HG03175 (cell line): ENCODE data around the gene ICAM2.

Source experiments
- ATAC-seq: cut with Tn5 transposase; IDR thresholded peaks from one replicate; pipeline ENCODE4 v1.9.1; 2021; ENCODE audit warnings: mild to moderate bottlenecking, moderate library complexity; ENCODE audit not compliant: unreplicated experiment

Gene ICAM2

DNA sequence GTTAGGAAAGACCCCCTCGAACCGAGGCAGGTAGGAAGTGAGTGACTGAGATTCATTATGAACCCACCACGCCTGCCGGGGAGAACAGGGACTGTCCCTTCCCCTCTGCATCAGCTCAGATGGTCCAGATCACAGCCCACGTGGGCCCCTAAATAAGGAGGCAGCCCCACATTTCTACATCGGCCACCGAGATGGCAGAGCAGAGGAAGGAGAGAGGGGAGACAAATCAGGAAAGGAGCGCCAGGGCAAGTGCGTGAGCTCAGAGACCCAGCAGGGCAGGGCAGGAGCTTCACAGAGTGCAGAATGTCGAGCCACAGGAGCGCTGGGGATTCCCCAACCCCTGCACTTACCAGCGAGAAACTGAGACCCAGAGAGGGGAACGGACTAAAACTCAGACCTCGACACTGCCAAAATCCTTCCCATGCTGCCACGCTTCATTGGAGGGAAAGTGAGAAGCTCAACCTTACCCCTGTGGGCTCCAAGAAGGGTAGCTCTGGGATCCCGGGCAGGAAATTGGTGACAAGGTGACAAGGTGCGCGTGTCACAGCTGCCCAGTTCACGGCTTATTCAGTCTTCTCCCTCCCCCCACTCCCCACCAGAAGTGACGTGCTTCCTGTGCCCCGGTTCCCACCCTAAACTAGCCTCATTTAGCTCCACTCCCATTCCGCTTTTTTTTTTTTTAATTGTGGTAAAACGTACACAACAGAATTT lies at the start of gene ICAM2:
TSS of gene ICAM2 (minus strand) at position 578 of the 711 bp plus-strand sequence. CDS start 13,942 bp downstream, outside the sequence.
- ATAC-seq: peak; percentile 66

DNA sequence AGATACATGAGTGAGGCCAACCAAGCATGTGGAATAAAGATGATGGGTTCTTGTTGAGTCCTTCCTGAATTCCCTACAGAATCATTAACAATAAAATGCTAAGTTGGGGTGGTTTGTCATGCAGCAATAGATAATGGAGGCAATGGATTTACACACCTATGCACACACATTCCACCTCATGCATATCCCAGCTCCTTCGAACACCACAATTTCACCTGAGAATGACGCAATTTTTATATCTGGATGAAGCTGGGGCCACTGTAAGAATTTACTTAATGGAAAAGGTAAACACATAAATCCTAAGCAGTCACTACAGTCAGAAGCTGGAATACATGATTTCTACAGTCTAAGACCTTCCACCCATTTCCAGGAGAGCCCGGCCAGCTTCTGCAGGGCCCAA lies 49.8 kb upstream of the ICAM2 start:
- ATAC-seq: no peak

DNA sequence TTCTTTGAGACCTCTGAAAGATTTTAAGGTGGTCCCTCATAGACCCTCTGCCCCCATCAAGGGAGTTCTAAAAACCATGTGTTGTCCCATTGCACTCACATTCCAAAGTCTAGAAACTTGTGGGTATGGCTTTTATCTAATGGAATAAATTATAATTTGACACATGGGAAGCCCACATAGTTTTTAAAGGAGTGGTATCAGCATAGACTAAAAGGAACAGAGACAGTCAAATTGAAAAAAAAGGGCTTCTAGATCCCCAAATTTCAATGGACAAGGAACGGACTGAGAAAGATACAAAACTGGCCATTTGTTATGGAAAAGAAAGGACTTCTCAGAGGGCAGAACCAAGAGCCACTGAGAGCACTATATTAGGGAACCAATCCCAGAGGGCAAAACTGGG lies 48.7 kb upstream of the ICAM2 start:
- no peak for ATAC-seq

DNA sequence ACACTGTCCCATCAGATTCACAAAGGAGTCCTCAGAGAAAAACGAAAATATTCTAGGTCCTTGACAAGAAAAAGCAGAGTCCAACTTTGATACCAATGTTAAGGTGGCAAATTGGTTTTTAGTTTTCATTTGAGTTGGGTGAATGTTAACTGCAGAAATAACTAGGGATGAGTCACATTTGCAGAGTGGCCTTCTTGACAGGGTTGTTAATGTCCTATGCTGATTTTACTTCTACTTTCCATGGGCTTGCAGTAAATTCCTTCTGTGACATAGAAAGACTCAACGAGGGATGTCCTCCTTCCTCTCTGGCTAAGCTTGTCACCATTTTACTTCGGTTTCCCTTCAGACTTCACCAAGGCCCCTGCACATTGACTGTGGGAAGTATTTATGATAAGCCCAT lies 47.2 kb upstream of the ICAM2 start:
- ATAC-seq: no peak

DNA sequence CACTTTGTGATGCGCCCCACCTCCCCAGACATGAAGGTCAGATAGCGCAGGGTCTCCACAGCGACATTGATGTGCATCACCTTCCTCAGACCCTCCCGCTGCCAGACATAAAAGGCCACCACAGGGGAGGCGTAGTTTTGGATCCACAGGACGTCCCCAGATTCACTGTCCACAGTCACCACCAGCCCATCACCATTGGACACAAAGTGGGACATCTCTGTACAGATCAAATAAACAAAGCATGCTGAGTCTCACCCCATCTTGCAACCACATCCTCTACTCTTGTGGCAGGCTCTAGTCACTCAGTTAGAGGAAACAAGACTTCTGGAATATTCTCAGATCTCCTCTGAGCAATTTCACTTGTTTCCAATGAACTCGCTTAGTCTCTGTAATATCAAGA lies 46.3 kb upstream of the ICAM2 start:
- no peak for ATAC-seq

DNA sequence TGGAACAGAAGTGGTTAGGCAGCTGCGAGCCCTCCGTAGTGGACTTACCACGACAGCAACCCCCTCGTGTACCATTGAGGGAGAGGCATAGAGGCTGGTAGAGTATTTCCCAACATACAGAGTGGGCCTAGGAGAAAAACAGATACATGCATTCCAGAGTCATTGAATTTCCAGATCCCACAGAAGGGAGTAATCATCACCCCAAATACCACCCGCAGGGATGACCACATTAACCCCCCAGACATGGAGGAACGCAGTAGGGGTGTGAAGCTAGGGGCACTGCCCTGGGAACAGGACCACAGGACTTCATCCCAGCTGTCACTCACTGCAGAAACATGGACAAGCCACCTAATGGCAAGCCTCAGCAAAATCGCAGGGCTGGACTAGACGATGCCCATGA lies 44.7 kb upstream of the ICAM2 start:
- no peak for ATAC-seq

DNA sequence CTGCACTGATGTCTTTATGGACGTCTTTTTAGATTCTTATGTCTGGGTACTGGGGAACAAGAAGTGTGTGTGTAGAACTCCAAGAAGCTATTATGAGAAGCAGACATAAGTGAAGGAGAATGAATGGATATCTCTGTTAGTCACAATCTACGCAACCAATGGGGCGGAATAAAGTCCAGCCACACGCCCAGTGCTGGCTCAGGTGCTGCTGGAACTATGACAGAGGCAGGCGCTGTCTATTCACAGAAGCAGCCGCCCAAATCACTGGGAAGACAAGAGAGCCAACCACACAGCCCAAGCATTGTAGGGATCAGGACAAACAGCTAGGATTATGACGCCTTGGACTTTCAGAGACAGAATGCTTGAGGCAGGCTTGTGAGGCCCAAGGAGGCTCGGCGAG lies 43.9 kb upstream of the ICAM2 start:
- ATAC-seq: no peak

DNA sequence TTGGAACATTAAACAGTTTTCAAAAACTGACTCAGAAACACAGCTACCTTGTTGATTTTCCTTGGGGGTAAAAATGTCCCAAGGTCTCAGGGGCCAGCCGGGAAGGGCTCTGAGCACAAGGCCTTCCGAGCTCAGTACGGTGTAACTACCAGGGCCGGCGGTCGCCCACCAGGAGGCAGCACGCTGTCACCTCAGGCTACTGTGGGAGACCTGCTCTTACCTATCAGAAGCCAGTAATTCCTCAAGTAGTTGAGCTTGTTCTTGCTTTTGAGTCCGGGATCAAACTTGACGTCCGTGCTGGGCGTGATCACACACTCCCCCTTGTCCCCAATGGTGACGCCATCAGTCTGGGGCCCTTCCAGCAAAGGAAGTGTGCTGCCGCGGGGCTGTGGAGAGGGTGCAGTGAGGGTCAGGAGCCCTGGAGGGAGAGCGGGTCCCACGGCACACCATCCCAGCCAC lies 43.4 kb upstream of the ICAM2 start:
- ATAC-seq: no peak

DNA sequence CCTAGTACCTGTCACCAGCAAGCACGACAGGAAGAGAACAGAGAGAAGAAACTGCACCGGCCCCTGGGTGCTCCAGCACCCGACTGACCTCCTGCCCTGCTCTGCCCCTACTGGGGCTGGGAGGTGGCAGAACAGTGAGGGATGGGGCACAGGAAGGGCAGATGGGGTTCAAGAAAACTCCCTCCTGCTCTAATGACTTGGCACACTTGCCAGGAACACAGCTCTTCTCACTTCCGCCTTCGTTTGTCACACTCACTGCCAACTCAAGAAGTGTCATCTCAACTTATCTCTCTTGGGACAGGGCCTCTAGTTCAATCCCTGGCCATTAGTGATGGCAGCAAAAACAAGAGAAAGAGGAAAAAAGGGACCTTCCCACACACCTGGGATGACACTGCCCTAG lies 42.7 kb upstream of the ICAM2 start:
- ATAC-seq: no peak

DNA sequence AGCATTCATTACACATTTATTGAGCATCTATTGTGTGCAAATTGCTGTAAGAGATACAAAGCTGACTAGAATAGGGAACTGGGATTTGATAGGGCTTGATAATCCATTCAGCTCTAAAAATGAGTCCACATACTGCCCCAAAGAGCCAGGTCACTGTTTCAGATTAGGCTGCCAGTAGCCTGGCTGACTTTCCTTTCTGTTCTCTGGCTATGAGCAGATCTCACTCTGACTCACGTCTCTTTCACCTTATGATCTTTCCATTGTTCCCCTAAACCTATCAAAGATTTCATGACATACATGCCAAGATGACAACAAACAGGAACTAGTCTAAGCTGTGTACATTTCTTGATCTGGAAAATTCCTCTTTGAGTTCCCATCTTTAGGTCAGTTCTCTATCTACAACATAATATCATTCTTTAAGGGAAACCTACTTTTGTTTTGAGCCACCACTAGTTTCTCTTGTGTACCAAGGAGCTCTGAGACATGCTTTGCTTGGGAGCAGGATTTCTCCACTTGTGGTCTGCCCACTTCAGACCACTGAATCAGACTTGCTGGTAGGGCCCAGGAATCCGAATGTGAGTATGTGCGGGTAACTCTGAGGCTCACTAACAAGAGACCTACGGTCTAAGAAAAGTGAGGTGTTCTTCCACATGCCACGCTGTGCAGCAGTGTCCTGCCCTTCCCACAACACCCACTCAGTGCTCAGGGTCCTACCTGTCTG lies 40.9 kb upstream of the ICAM2 start:
- peak; percentile 53 for ATAC-seq

DNA sequence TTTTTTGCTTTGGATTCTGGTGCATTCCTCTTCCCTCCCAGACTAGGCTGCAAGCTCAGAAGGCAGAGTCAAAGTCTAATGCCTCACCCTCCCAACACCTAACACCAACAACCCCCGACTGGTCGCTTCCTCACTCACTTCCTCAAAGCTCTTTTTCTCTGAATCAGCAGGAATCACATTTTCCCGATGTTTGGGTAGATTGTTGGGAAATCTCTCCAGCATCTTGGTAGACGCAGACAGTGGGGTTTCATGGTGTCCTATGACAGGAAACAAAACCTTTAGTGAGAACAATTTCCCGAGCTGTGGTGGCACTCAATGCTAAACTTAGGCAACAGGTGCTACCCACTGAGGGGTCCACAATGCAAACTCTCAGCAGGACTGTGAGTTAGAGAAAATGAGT lies 39.9 kb upstream of the ICAM2 start:
- no peak for ATAC-seq

DNA sequence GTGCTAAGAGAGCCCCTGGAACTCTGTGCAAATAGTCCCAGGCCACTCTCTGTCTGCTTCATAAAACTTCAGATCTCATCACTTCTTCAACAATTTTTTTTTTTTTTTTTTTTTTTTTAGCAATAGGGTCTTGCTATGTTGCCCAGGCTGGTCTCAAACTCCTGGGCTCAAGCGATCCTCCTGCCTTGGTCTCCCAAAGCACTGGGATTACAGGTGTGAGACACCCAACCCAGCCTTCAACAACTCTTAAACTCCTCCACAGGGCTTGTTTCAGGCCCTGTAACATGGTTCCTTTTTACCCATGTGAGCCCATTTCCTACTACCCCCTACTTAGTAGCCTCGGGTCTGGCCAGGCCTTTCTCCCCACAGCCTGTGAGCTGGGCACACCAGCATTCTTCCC lies 39.3 kb upstream of the ICAM2 start:
- no peak for ATAC-seq

DNA sequence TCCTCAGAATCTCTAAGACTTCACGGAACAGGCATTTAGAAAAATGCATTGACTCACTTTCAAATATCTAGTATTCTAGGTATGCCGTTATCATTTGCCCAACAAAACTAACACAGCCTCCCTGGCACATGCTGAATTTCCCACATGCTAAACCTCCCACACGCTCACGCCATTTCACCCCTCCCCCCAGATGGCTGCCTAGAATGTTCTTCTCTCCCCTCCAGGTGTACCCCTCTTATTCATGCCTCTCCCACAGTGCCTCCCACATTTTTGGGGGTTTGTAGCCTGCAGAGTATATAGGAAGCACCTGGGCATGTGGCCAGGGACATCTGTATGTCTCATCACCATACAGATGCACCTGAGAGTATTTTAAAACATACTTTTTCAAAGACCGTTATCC lies 38.2 kb upstream of the ICAM2 start:
- ATAC-seq: no peak

DNA sequence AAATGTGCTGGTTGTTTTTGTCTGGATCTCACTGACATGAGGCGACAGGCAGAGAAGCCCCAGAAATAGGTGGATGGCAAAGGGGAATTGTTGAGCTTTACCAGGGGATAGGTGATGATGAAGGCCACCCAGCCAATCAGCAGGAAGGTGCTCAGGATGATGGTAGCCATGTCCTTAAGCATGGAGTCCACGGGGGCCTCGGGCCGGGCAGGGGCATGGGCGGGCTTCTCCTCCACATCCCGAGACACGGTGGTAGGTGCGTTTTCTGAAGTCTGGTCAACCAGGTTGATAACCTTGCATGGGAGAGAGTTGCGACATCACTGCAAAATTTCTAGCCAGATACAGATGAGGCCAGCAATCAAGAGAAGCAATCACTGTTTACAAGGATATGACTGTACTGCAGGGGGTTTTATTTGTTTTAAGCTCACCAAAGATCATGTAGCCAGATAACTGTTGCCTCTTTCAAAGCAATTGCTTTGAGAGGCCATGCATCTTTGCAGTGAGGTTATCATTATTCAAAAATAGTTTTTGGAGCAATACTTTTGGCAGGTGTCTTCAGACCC lies 37.3 kb upstream of the ICAM2 start:
- no peak for ATAC-seq

DNA sequence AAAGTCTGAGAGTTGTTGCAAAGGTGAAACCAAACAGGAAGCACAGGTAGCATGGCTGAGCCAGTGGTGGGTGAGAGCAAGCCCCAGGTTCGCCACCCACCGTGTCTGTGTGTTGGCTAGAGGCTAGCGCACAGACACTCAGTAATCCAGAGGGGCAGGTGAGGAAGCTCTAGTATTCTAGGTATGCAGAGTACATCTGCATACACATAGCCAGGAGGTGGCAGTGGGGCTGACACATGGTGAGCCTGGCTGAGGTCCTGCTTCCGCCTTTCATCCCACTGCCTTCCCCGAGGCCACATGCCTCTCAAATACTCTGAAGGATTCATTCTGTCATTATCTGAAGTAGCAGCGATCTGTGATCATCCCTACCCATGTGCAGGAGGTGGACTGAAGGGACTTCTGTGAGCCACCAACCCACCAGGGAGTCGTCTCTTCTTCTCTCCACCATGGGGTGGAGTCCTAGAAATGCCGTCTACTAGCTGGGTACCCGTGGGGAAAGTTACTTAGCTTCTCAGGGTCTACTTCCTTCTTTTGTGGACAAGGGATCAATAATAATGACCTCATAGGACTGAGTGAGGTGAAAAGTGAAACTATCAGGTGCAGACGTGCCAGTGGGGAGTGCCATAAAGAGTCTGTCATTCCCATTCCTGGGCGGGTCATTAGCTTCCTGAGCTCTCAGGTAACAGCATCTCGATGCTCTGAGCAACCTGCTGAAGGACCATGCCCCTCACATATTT lies 36.0 kb upstream of the ICAM2 start:
- peak; percentile 73 for ATAC-seq

DNA sequence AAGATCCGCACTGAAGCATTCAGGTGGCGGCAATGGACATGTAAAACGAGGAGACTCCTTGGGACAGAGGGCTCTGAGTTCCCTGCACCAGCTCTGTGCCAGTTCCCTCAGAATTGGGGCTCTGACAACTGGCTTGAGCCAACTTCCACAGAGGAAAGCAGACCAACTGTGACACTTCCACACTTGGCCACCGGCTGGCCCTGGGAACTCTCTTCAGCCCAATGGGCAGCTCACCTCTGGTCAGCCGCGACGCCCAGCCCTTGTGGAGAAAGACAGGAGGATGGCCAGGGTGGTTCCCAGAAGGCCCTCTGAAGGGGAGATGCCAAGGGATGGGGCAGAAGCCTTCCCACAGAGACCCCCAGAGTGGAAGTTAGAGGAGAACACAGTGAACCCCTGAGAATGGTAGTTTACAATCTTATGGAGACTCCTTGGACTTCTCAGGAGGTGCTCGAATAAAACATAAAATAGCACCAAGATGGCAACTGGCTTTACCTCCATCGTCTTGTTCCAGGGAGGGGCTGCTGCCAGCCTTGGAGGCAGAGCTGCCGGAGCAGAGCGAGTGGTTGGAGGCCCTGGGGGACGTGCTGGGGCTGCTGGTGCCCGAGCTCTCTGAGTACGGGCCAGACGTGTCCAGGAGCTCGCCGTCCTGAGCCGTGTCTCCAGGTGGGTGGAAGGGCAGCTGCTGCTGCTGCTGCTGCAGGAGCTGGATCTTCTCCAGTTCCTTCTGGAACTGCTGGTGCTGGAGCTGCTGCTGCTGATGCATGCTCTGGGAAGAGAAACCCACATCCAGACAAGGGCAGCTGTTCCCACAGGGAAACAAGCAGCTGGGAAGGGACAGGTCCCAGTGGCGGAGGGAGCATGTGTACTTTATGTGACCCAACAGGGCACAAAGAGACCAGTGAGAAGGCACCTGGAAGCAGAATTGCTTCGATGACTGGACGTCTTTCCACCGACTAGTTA lies 35.0 kb upstream of the ICAM2 start:
- ATAC-seq: no peak

DNA sequence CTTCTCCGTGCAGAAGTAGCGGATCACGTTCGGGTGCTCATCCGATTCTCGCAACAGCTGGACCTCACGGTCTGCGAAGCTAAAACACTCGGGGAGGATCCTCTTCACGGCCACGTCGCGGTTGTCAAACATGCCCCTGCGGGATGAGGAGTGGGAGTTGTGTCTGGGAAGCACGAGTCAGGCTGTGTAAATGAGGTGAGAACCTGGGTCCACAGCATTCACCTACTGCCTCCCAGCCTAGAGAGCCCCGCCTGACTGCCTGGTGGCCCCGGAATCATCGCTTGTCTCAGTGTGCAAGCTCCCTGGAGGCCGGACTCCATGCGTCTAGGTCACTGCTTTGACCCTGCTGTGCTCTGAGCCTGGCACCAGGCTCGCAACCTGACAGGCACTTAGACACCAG lies 33.9 kb upstream of the ICAM2 start:
- ATAC-seq: no peak

DNA sequence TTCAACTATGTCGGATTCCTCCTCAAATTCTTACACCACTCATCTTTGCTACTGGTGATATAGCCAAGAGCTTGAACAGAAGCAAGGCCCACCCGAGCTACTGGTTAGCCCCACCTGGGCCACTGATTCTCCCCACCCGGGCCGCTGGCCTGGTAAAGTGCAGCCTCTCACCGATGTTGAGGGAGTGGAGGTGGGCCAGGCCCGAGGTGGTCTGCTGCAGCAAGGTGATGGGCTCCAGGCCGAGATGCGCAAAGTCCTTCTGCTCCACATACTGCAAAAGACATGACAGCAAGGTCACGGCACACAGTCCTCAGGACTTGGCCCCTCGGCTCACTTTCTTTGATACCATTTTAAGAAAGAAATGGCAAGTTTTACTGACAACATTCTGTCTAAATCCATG lies 32.7 kb upstream of the ICAM2 start:
- no peak for ATAC-seq

DNA sequence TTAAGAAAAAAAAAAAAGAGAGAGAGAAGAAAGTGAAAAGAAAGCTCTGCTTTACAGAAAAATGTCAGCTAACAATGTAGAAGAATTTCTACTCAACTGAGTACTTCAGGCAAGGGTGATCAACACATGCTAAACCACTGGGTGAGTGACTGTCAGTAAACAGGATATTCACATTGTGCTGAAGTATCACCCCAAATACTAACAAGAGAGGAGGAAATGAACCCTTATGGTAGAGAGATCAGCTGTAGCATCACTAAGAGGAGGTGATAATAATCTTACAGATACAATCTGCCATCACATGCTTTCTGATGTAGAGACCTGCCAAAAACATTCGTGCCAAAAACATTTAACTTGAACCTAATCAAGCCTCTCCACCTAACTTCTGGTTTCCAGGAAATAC lies 30.7 kb upstream of the ICAM2 start:
- ATAC-seq: no peak

DNA sequence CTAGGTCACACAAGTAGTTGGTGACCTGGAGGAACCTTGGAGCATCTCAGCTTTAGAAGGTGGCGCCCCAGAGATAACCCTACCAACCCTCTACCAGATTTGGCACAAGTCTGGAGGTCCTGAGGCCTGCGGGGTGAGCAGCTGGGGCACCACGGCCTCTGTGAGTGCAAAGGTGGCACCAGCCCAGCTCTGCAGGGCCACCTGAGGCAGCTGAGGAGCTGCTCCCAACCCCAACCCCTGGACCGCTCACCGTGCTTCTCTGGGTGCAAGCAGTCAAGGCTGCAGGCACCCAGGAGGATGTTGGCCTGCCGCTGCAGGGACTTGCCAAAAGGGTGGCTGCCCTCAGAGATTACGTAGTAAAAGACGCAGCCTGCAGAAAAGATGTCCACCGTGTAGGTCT lies 28.4 kb upstream of the ICAM2 start:
- no peak for ATAC-seq
